Stimulated activated CD8-positive, alpha-beta memory T cell treated with anti-CD3 and anti-CD28 coated beads, Interleukin-15, amount 100 ng/mL, for 24 hours (primary cell): ENCODE measurements around the gene ERMAP.

Experiments
- DNase-seq: peaks from one replicate; pipeline ENCODE4 v3.0.0-alpha.2; 2020; ENCODE audit warnings: low read depth

Gene ERMAP

GRCh38 chr1:42873670-42874069 lies 56.7 kb downstream of the ERMAP start:
- no peak for DNase-seq

GRCh38 chr1:42876009-42876408 lies 59.1 kb downstream of the ERMAP start:
- no peak for DNase-seq

- DNase-seq = no peak
Observed at GRCh38 chr1:42877380-42877779, 60.5 kb downstream of the ERMAP start.

GRCh38 chr1:42880384-42880783 lies 63.5 kb downstream of the ERMAP start:
- DNase-seq = no peak

- no peak for DNase-seq
Observed at GRCh38 chr1:42886046-42886739, 69.3 kb downstream of the ERMAP start.

GRCh38 chr1:42886800-42887199 lies 69.9 kb downstream of the ERMAP start:
- no peak for DNase-seq

GRCh38 chr1:42887366-42887765 lies 70.4 kb downstream of the ERMAP start:
- no peak for DNase-seq

- no peak for DNase-seq
Observed at GRCh38 chr1:42888013-42888633, 71.2 kb downstream of the ERMAP start.

GRCh38 chr1:42889264-42889663 lies 72.3 kb downstream of the ERMAP start:
- DNase-seq = no peak

- no peak for DNase-seq
Observed at GRCh38 chr1:42891465-42892138, 74.7 kb downstream of the ERMAP start.
